NT2/D1 (cell line): ENCODE results near the gene TCF4.

ENCODE experiments used
- DNase-seq: peaks from one replicate; pipeline ENCODE4 v3.0.0-alpha.2; 2011; ENCODE audit warnings: low read depth, low spot score
- H3K27me3 ChIP-seq: 2 replicates; pipeline ENCODE4 v1.6.0; 2011; ENCODE audit warnings: mild to moderate bottlenecking; ENCODE audit not compliant: insufficient read length, insufficient read depth
- H3K36me3 ChIP-seq: 2 replicates; pipeline ENCODE4 v1.6.1; 2011; ENCODE audit warnings: mild to moderate bottlenecking, low read length, mixed read lengths; ENCODE audit not compliant: insufficient read depth, insufficient read length
- H3K4me1 ChIP-seq: 2 replicates; pipeline ENCODE4 v1.5.1; 2011; ENCODE audit not compliant: insufficient read depth, insufficient read length
- H3K4me3 ChIP-seq: 2 replicates; pipeline ENCODE4 v1.5.1; 2011; ENCODE audit warnings: low read depth; ENCODE audit not compliant: insufficient read length
- H3K9ac ChIP-seq: 2 replicates; pipeline ENCODE4 v1.6.0; 2011; ENCODE audit warnings: low read depth; ENCODE audit not compliant: insufficient read length
- H3K9me3 ChIP-seq: 2 replicates; pipeline ENCODE4 v1.5.1; 2011; ENCODE audit warnings: mild to moderate bottlenecking, low read length; ENCODE audit not compliant: insufficient read depth
- SUZ12 ChIP-seq: IDR thresholded peaks from 2 replicates; pipeline ENCODE4 v1.6.1; 2011; ENCODE audit not compliant: insufficient read length, insufficient read depth; ENCODE audit errors: extremely low read depth
- YY1 ChIP-seq: IDR thresholded peaks from 2 replicates; pipeline ENCODE4 v1.6.1; 2011; ENCODE audit not compliant: insufficient read length, insufficient read depth
- ZNF274 ChIP-seq: IDR thresholded peaks from 2 replicates; pipeline ENCODE4 v1.6.1; 2011; ENCODE audit warnings: mild to moderate bottlenecking, low read depth, low read length

Gene TCF4

GRCh38 chr18:55401638-55402191, 186.3 kb downstream of the TCF4 start:
- Histone ChIP-seq H3K4me1 (no peaks in the 10 kb centered on the region), H3K9me3 (no peaks in the 10 kb centered on the region), H3K4me3 (no peak overlapping the region), H3K27me3 (no peaks in the 10 kb centered on the region), H3K9ac (no peak overlapping the region), H3K36me3 (no peaks in the 10 kb centered on the region)
- DNase-seq: peak; percentile 16
- no peak for TF ChIP-seq ZNF274
- TF ChIP-seq SUZ12: no peak
- no peak for TF ChIP-seq YY1

- Histone ChIP-seq H3K27me3 (no peaks in the 10 kb centered on the region), H3K9ac (no peak overlapping the region), H3K4me1 (no peaks in the 10 kb centered on the region), H3K9me3 (no peaks in the 10 kb centered on the region), H3K4me3 (no peak overlapping the region), H3K36me3 (no peaks in the 10 kb centered on the region)
- DNase-seq: no peak
- TF ChIP-seq SUZ12: no peak
- TF ChIP-seq ZNF274: no peak
- no peak for TF ChIP-seq YY1
Measured at GRCh38 chr18:55400590-55401541, 187.1 kb downstream of the TCF4 start.

- Histone ChIP-seq H3K36me3 (no peaks in the 10 kb centered on the region), H3K9me3 (no peaks in the 10 kb centered on the region), H3K9ac (no peak overlapping the region), H3K27me3 (no peaks in the 10 kb centered on the region), H3K4me3 (no peak overlapping the region), H3K4me1 (no peaks in the 10 kb centered on the region)
- TF ChIP-seq ZNF274 (no peak), YY1 (no peak), SUZ12 (no peak)
- no peak for DNase-seq
Measured at GRCh38 chr18:55400081-55400480, 187.9 kb downstream of the TCF4 start.

- TF ChIP-seq ZNF274 (no peak), YY1 (no peak), SUZ12 (no peak)
- Histone ChIP-seq H3K36me3 (no peaks in the 10 kb centered on the region), H3K9ac (no peak overlapping the region), H3K4me3 (no peak overlapping the region), H3K9me3 (no peaks in the 10 kb centered on the region), H3K27me3 (no peaks in the 10 kb centered on the region), H3K4me1 (no peaks in the 10 kb centered on the region)
- no peak for DNase-seq
Measured at GRCh38 chr18:55398858-55399257, 189.1 kb downstream of the TCF4 start.

- no peaks in the 10 kb centered on the region for H3K4me1 ChIP-seq
- H3K4me3 ChIP-seq: no peak overlapping the region
- H3K36me3 ChIP-seq: no peaks in the 10 kb centered on the region
- no peaks in the 10 kb centered on the region for H3K27me3 ChIP-seq
- no peak for DNase-seq
- no peak overlapping the region for H3K9ac ChIP-seq
- TF ChIP-seq YY1 (no peak), SUZ12 (no peak), ZNF274 (no peak)
- no peaks in the 10 kb centered on the region for H3K9me3 ChIP-seq
Measured at GRCh38 chr18:55396979-55397378, 191.0 kb downstream of the TCF4 start.

- TF ChIP-seq ZNF274: no peak
- no peak overlapping the region for H3K4me3 ChIP-seq
- H3K4me1 ChIP-seq: no peaks in the 10 kb centered on the region
- no peaks in the 10 kb centered on the region for H3K36me3 ChIP-seq
- no peaks in the 10 kb centered on the region for H3K27me3 ChIP-seq
- no peak overlapping the region for H3K9ac ChIP-seq
- no peak for DNase-seq
- H3K9me3 ChIP-seq: no peaks in the 10 kb centered on the region
Measured at GRCh38 chr18:55396267-55396905, 191.6 kb downstream of the TCF4 start.

- Histone ChIP-seq H3K9me3 (no peaks in the 10 kb centered on the region), H3K4me3 (no peak overlapping the region), H3K9ac (no peak overlapping the region), H3K4me1 (no peaks in the 10 kb centered on the region), H3K36me3 (no peaks in the 10 kb centered on the region), H3K27me3 (no peaks in the 10 kb centered on the region)
- TF ChIP-seq SUZ12 (no peak), ZNF274 (no peak), YY1 (no peak)
- DNase-seq: no peak
Measured at GRCh38 chr18:55395799-55396198, 192.2 kb downstream of the TCF4 start.
